Ovary (tissue), 9 donors: ENCODE data around the gene THEM4. TPM values are rescaled to one million over a fixed set of nuclear protein-coding genes. Genes with fewer than 3 reads are reported as not detected.

Experiments
- DNase-seq, 5 donors: peaks; one replicate each; pipeline ENCODE4 v3.0.0-alpha.2; 2019 to 2020
- H3K27ac ChIP-seq, 2 donors: fragments of 200-600 bp; one replicate each; pipeline versions ENCODE4 v1.5.1 to v1.8.0; 2019 to 2022
- H3K27me3 ChIP-seq: fragments of 200-600 bp; one replicate; pipeline ENCODE4 v1.8.0; 2022
- H3K36me3 ChIP-seq: fragments of 200-600 bp; sonication (generic); one replicate; pipeline ENCODE4 v1.5.1; 2019
- H3K4me1 ChIP-seq: one replicate; pipeline ENCODE4 v1.8.1; 2013; ENCODE audit warnings: mild to moderate bottlenecking, moderate library complexity; ENCODE audit not compliant: insufficient read depth
- H3K4me3 ChIP-seq: fragments of 200-600 bp; sonication (generic); one replicate; pipeline ENCODE4 v1.5.1; 2017
- H3K9me3 ChIP-seq, 2 donors: fragments of 200-600 bp in 1 of 2; sonication (generic) in 1 of 2; one replicate each; pipeline versions ENCODE4 v1.5.1 to v1.8.1; 2013 to 2019; ENCODE audit warnings: mild to moderate bottlenecking in 1 of 2, moderate library complexity in 1 of 2
- EP300 ChIP-seq: sonication (generic); formaldehyde crosslinking; IDR thresholded peaks from one replicate; pipeline ENCODE4 v1.6.1; 2017; ENCODE audit warnings: antibody characterized with exemption
- POLR2A ChIP-seq: fragments of 450-650 bp; IDR thresholded peaks from one replicate; pipeline ENCODE4 v1.6.1; 2017; ENCODE audit warnings: antibody characterized with exemption, mild to moderate bottlenecking, moderate library complexity
- WGBS, 3 donors: extraction: QIAGEN DNeasy Blood & Tissue Kit in 1 of 3; methylation state at CpG; one replicate each; pipeline versions ENCODE4 v1.1.5 to v1.1.7; 2013 to 2017; 5-methylcytosine and 5-hydroxymethylcytosine counted together
- intact Hi-C, 4 donors: fragments of 100-400 bp; cut with DNase I; formaldehyde crosslinking; loops; one replicate each; pipeline versions ENCODE4 v1.11.0 to v1.15.1; 2022 to 2023
- polyA plus RNA-seq, 2 donors: library from polyadenylated mRNA; stranded (reverse); fragments of 200-250 nt in 1 of 2; fragments of 350-450 nt in 1 of 2; fragmentation: Illumina TruSeq in 1 of 2; extraction: RNeasy Lipid Tissue Mini Kit (QIAGEN cat#74804) in 1 of 2; gene quantifications; one replicate each; pipeline ENCODE4 v1.2.3, GENCODE V29; 2013 to 2014
- total RNA-seq, 7 donors: library from RNA; depleted of rRNA in 2 of 7; stranded (reverse); fragments of >200 nt in 2 of 7; fragmentation: NEBNext Ultra II Directional in 3 of 7; extraction: Animal tissue kit (Norgen Biotek cat#: 25700) in 3 of 7; gene quantifications; one replicate each; pipeline versions ENCODE4 v1.1.0 to v1.2.4, GENCODE V29; 2016 to 2023
- TF ChIP-seq, protein P1 (sequence below), 3 donors: fragments of 450-650 bp in 2 of 3; fragments of 200-600 bp in 1 of 3; IDR thresholded peaks; one replicate each; pipeline versions ENCODE4 v1.5.1 to v1.8.0; 2016 to 2022; ENCODE audit warnings: antibody characterized with exemption in 3 of 3, mild to moderate bottlenecking in 1 of 3
- donor health status: DM: no; HTN: no; CAD: no; lungs with moderate emphysema.
- donor health status: DM: no; HTN: no; CAD: no.
- donor health status: Bipolar disorder and iron deficiency.
- donor health status: DM: yes; HTN: yes; CAD: no.
- donor health status: DM: no; HTN: no; CAD: no.
- donor health status: DM: yes; HTN: yes; CAD: no.

THEM4 gene
- total and polyA plus RNA-seq, 9 donors, result 10.4 to 21.8 (median 14.4) TPM

DNA sequence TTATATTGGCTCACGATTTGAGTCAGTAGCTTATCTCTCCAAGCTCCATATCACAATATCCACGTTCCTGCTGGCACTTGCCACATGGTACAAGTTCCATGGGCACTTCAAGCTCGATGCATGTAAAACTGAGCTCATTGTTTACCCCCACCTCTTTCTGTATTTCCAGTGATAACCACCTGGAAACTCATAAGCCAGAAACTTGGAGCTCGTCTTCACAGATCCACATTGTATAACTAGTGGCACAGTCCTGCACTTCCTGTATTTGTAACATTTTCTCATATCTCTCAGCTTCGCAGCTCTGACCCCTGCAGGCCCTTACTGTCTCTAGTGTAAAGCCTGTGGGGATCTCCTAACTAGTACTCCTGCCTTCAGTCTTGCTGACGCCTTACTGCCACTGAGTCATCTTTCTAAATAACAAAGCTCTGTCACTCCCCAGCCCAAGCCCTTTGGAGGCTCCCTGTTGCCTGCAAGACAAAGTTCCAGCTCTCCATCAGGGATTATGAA lies 63.2 kb downstream of the THEM4 start:
- intact Hi-C loops, result no loop called here
- 47 to 59% (median 52%) methylated on average over 6 of the region's 6 CpGs for WGBS, 3 donors
- no peaks in the 10 kb centered on the region for H3K9me3 ChIP-seq
- H3K4me1 ChIP-seq, result peaks cover 2% of the 10 kb centered on the region
- no peak overlapping the region for H3K27ac ChIP-seq
- no peaks in the 10 kb centered on the region for H3K36me3 ChIP-seq
- H3K27me3 ChIP-seq, result no peaks in the 10 kb centered on the region
- no peak for DNase-seq
- no peak overlapping the region for H3K4me3 ChIP-seq
- TF ChIP-seq, protein P1, sequence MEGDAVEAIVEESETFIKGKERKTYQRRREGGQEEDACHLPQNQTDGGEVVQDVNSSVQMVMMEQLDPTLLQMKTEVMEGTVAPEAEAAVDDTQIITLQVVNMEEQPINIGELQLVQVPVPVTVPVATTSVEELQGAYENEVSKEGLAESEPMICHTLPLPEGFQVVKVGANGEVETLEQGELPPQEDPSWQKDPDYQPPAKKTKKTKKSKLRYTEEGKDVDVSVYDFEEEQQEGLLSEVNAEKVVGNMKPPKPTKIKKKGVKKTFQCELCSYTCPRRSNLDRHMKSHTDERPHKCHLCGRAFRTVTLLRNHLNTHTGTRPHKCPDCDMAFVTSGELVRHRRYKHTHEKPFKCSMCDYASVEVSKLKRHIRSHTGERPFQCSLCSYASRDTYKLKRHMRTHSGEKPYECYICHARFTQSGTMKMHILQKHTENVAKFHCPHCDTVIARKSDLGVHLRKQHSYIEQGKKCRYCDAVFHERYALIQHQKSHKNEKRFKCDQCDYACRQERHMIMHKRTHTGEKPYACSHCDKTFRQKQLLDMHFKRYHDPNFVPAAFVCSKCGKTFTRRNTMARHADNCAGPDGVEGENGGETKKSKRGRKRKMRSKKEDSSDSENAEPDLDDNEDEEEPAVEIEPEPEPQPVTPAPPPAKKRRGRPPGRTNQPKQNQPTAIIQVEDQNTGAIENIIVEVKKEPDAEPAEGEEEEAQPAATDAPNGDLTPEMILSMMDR (IDR thresholded peaks at IDR 0.05), result no peak

DNA sequence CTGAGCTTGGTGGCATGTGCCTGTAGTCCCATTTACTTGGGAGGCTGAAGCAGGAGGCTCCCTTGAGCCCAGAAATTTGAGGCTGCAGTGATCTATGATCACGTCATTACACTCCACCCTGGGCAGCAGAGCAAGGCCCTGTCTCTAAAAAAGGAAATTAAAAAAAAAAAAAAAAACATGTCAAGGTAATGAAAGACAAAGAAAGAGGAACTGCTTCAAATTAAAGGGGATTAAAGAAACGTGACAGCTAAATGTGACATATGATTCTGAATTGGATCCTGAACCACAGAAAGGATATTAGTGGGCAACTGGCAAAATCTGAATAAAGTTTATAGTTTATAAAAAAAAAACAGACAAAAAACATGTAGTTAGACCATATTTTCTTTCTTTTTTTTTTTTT lies 65.9 kb downstream of the THEM4 start:
- H3K36me3 ChIP-seq, result no peaks in the 10 kb centered on the region
- TF ChIP-seq, protein P1 (IDR thresholded peaks at IDR 0.05), result no peak
- TF ChIP-seq POLR2A, result no peak
- no peak for TF ChIP-seq EP300
- H3K27me3 ChIP-seq, result no peaks in the 10 kb centered on the region
- H3K27ac ChIP-seq, result no peak overlapping the region
- intact Hi-C loops, result no loop called here
- DNase-seq, result no peak
- no peaks in the 10 kb centered on the region for H3K9me3 ChIP-seq
- no peak overlapping the region for H3K4me3 ChIP-seq
- H3K4me1 ChIP-seq, result no peaks in the 10 kb centered on the region
- 93 to 96% (median 94%) methylated on average over 2 of the region's 2 CpGs for WGBS, 3 donors

DNA sequence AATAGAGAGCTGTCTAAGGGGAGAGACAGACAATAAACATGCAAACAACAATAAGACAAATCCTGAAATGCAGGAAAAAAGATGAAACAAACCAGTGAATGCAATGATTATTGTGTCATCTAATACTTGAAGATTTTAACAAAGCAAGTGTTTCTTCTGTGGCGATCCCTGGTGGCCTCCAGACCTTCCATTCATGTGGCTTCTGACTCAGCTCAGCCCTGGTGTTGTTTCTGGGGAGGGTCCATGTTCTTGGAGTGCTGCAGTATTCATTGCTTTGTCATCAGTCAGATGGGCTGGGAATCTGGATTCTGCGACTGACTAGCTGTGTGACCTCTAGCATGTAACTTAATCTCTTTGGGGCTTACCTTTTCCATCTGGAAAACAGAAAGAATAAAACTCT lies 68.2 kb downstream of the THEM4 start:
- H3K9me3 ChIP-seq, result no peaks in the 10 kb centered on the region
- no peaks in the 10 kb centered on the region for H3K36me3 ChIP-seq
- TF ChIP-seq EP300, result no peak
- no peak for TF ChIP-seq POLR2A
- TF ChIP-seq, protein P1 (IDR thresholded peaks at IDR 0.05), result no peak
- intact Hi-C loops, result no loop called here
- H3K4me1 ChIP-seq, result no peaks in the 10 kb centered on the region
- H3K27ac ChIP-seq, result no peak overlapping the region
- DNase-seq, result no peak
- no peak overlapping the region for H3K4me3 ChIP-seq
- no peaks in the 10 kb centered on the region for H3K27me3 ChIP-seq
- 92 to 94% (median 92%) methylated on average over 2 of the region's 2 CpGs for WGBS, 3 donors

DNA sequence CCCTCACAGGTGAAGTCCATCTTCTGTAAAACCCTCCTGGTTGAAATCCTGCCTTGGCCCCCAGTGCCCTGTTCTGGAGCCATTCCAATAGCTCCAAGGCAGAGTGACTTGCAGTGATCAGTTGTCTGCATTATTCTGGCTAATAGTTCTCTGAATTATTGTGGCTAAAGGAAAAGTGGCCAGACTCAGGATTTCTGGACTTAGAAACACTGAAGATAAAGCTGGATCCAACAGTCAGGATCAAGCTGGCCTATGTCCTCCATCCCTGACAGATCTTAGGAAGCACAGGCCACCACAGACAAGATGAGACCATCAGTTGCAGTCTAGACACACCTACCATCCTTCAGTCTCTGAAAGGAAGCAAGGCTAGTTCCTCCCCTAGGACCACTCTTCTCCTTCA lies 68.9 kb downstream of the THEM4 start:
- no peaks in the 10 kb centered on the region for H3K36me3 ChIP-seq
- intact Hi-C loops, result no loop called here
- H3K4me3 ChIP-seq, result no peak overlapping the region
- no peak overlapping the region for H3K27ac ChIP-seq
- no peaks in the 10 kb centered on the region for H3K9me3 ChIP-seq
- H3K27me3 ChIP-seq, result no peaks in the 10 kb centered on the region
- TF ChIP-seq EP300 (no peak), POLR2A (no peak)
- TF ChIP-seq, protein P1 (IDR thresholded peaks at IDR 0.05), result no peak
- DNase-seq, result no peak
- no peaks in the 10 kb centered on the region for H3K4me1 ChIP-seq
